Measurements from ENCODE around the gene PTPN22.

DNA sequence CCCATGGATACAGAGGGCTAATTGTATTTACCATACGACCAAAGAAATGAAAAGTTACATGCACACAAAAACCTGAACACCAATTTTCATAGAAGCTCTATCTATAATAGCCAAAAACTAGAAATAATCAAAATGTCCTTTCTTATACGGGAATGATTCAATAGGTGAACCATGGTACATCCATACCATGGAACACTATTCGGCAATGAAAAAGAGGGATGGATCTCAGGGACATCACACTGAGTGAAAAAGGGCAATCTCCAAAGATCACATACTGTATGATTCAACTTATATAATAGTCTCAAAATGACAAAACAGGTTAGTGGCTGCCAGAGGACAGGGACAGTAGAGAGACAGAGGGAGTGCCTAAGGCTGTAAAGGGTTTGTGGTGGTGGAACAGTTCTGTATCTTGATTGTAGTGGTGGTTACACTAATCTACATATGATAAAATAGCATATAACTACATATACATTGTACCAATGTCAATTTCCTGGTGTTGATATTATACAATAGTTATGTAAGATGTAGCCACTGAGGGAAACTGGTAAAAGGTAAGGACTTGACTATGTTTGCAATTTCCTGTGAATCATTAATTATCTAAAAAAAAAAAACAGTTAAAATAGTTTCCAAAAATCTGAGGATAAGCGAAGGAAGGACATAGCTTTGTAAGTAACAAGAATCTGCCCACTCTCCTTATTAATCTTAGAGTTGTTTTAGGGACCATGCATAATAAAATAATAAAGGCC, 62.9 kb downstream of the PTPN22 start:
- no peak for TF ChIP-seq ZNF639 (CRISPR knock-in tag; conservative IDR thresholded peaks at IDR 0.05 in 1 of 2, IDR thresholded peaks at IDR 0.05 in 1 of 2)
- TF ChIP-seq ERF (CRISPR knock-in tag; IDR thresholded peaks at IDR 0.05), result no peak
- TF ChIP-seq SMC3 (conservative IDR thresholded peaks at IDR 0.05; ENCODE audit: insufficient read depth, low read depth, low read length), result no peak
- no peak for TF ChIP-seq CTCF (IDR thresholded peaks at IDR 0.05 in 2 of 3, conservative IDR thresholded peaks at IDR 0.05 in 1 of 3; ENCODE audit: insufficient read depth in 2 of 3, low read depth in 1 of 3, low read length in 3 of 3)
- no peak for TF ChIP-seq POLR2A (conservative IDR thresholded peaks at IDR 0.05)
- no peak for TF ChIP-seq NR2C2 (CRISPR knock-in tag; IDR thresholded peaks at IDR 0.05)
- no peak for TF ChIP-seq NR2C2 (tag; IDR thresholded peaks at IDR 0.05)
- no peak for TF ChIP-seq TAF9B (IDR thresholded peaks at IDR 0.05; ENCODE audit: partially characterized antibody)
- no peak for TF ChIP-seq KAT2B (IDR thresholded peaks at IDR 0.05; ENCODE audit: low read depth, low read length)
- no peak for TF ChIP-seq POLR2G (IDR thresholded peaks at IDR 0.05; ENCODE audit: low read depth, low read length)
- TF ChIP-seq, protein P1, sequence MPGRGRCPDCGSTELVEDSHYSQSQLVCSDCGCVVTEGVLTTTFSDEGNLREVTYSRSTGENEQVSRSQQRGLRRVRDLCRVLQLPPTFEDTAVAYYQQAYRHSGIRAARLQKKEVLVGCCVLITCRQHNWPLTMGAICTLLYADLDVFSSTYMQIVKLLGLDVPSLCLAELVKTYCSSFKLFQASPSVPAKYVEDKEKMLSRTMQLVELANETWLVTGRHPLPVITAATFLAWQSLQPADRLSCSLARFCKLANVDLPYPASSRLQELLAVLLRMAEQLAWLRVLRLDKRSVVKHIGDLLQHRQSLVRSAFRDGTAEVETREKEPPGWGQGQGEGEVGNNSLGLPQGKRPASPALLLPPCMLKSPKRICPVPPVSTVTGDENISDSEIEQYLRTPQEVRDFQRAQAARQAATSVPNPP (IDR thresholded peaks at IDR 0.05; ENCODE audit: borderline replicate concordance, insufficient read depth, insufficient read length), result no peak
- TF ChIP-seq PRPF4 (IDR thresholded peaks at IDR 0.05; ENCODE audit: insufficient read depth, low read depth, low read length, poor library complexity, severe bottlenecking), result no peak
- TF ChIP-seq MLX (CRISPR knock-in tag; conservative IDR thresholded peaks at IDR 0.05), result no peak
- no peak for TF ChIP-seq TCF7 (IDR thresholded peaks at IDR 0.05; ENCODE audit: borderline replicate concordance)
- no peak for TF ChIP-seq ZKSCAN3 (CRISPR knock-in tag; IDR thresholded peaks at IDR 0.05)

Measured in K562 (cell line).